Progenitor cell of endocrine pancreas (in vitro differentiated cells): ENCODE data around the gene CCL3. TPM values are rescaled to one million over a fixed set of nuclear protein-coding genes. Genes with fewer than 3 reads are reported as not detected.
"Not testable (repeated sequence)": the region's sequence is repeated elsewhere in the genome, so short reads cannot be mapped to it uniquely, and the experiment has no call there.

ENCODE experiments used
- DNase-seq: peaks from one replicate; pipeline ENCODE4 v3.0.0; 2021; ENCODE audit warnings: low spot score; ENCODE audit not compliant: unreplicated experiment
- H3K27ac Mint-ChIP-seq: 2 replicates; pipeline ENCODE4 v1.8.0; 2021; ENCODE audit warnings: mild to moderate bottlenecking, moderate library complexity, mixed read lengths
- H3K27me3 Mint-ChIP-seq: 2 replicates; pipeline ENCODE4 v1.8.0; 2021; ENCODE audit warnings: mixed read lengths
- H3K36me3 Mint-ChIP-seq: 2 replicates; pipeline ENCODE4 v1.8.0; 2022; ENCODE audit warnings: mixed read lengths; ENCODE audit not compliant: insufficient read depth
- H3K4me1 Mint-ChIP-seq: 2 replicates; pipeline ENCODE4 v1.8.0; 2021; ENCODE audit warnings: low read depth, mixed read lengths
- H3K4me3 Mint-ChIP-seq: 2 replicates; pipeline ENCODE4 v1.8.0; 2021; ENCODE audit warnings: low read depth, mild to moderate bottlenecking, moderate library complexity, mixed read lengths
- H3K9me3 Mint-ChIP-seq: 2 replicates; pipeline ENCODE4 v1.8.0; 2021; ENCODE audit warnings: low read depth, mixed read lengths
- total RNA-seq: library from RNA; stranded (reverse); gene quantifications from 2 replicates; pipeline ENCODE4 v1.2.1, GENCODE V29; 2021
- TF ChIP-seq, protein P1 (sequence below): fragments of 200-600 bp; sonication (generic); IDR thresholded peaks from one replicate; pipeline ENCODE4 v1.5.0; 2021; ENCODE audit warnings: antibody characterized with exemption, mild to moderate bottlenecking; ENCODE audit not compliant: unreplicated experiment

CCL3 gene
- total RNA-seq, 1 donor from 2014 or later: not detected

- no peaks in the 10 kb centered on the region for H3K36me3 Mint-ChIP-seq
- TF ChIP-seq, protein P1, sequence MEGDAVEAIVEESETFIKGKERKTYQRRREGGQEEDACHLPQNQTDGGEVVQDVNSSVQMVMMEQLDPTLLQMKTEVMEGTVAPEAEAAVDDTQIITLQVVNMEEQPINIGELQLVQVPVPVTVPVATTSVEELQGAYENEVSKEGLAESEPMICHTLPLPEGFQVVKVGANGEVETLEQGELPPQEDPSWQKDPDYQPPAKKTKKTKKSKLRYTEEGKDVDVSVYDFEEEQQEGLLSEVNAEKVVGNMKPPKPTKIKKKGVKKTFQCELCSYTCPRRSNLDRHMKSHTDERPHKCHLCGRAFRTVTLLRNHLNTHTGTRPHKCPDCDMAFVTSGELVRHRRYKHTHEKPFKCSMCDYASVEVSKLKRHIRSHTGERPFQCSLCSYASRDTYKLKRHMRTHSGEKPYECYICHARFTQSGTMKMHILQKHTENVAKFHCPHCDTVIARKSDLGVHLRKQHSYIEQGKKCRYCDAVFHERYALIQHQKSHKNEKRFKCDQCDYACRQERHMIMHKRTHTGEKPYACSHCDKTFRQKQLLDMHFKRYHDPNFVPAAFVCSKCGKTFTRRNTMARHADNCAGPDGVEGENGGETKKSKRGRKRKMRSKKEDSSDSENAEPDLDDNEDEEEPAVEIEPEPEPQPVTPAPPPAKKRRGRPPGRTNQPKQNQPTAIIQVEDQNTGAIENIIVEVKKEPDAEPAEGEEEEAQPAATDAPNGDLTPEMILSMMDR: no peak
- H3K27ac Mint-ChIP-seq: no peak overlapping the region
- H3K4me3 Mint-ChIP-seq: no peak overlapping the region
- peaks cover 4% of the 10 kb centered on the region for H3K4me1 Mint-ChIP-seq
- H3K27me3 Mint-ChIP-seq: peaks cover 6% of the 10 kb centered on the region
- no peaks in the 10 kb centered on the region for H3K9me3 Mint-ChIP-seq
- no peak for DNase-seq
Observed at GRCh38 chr17:36128411-36128978, 38.6 kb upstream of the CCL3 start.

DNA sequence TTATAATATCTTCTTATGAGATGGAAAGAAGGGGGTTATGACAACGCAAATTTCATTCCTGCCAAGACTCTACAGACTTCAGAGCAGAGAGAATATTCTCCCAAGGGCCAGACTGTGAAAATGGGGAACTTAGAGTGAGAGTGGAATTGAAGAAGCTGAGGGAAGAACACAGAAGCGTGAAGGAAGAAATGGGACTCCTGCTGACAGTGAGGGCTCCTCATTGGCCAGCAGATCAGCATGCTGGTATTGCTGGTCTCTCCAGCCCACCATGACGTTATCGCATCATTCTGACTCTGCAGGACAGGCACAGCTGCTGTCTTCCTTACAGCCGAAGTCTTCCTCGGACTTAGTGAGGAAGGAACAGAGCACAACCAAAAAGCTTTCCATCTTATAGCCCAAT lies 38.0 kb upstream of the CCL3 start:
- Mint-ChIP-seq H3K27ac (no peak overlapping the region), H3K4me3 (no peak overlapping the region)

GRCh38 chr17:36127199-36127893 lies 37.4 kb upstream of the CCL3 start:
- no peak for DNase-seq
- Mint-ChIP-seq H3K4me1 (no peaks in the 10 kb centered on the region), H3K27ac (no peak overlapping the region)

More for the DNA sequence above, 38.0 kb upstream of the CCL3 start:
- H3K27me3 Mint-ChIP-seq: peaks cover 6% of the 10 kb centered on the region
- no peaks in the 10 kb centered on the region for H3K36me3 Mint-ChIP-seq
- no peaks in the 10 kb centered on the region for H3K9me3 Mint-ChIP-seq
- TF ChIP-seq, protein P1: no peak
- no peak for DNase-seq
- peaks cover 4% of the 10 kb centered on the region for H3K4me1 Mint-ChIP-seq

DNA sequence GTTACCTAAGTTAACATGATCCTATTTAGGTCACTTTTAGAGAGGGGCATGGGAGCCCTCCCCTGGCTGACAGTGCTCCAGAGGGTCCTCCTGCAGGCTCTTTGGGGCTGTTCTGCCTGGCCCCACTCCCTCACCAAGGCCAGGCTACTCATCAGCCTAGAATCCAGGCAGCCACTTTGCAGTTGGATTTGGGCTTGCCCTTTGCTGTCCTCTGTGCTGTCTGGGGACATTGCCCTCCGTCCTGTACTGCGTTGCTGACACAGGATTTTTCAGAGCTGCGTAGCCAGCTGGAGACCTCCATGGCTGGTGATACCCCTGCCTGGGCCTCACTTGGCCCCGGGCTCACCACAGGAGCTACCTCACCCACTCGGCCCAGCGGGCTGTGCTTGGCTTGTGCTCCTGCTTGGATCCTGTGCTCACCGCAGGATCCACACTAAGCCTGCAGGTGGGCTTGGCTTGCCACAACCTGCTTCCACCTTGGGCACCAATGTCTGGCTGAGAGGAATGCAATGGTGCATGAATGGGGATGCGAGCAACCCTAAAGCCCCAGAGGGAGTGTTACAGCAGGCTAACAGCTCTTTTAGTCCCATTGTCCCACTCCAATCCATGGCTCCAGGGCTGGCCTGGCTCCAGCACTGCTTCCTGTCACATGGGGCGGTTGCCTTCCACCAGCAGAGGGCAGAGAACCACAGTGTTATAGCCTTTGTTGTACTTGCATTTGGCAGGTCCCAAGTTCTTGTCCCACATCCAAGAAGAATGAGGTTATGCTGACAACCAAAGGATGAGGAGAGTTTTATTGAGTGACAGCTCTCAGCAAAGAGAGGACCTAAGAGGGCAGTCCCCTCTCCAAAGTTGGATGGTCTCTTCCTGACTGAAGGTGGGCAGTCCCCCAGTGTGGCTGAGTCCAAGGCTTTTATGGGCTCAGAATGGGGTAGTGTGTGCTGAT lies 35.2 kb upstream of the CCL3 start:
- Mint-ChIP-seq H3K36me3 (no peaks in the 10 kb centered on the region), H3K27me3 (peaks cover 6% of the 10 kb centered on the region), H3K27ac (no peak overlapping the region), H3K4me3 (no peak overlapping the region), H3K9me3 (no peaks in the 10 kb centered on the region), H3K4me1 (no peaks in the 10 kb centered on the region)
- DNase-seq: no peak
- TF ChIP-seq, protein P1: no peak

More at GRCh38 chr17:36127199-36127893, 37.4 kb upstream of the CCL3 start:
- TF ChIP-seq, protein P1: no peak
- no peaks in the 10 kb centered on the region for H3K9me3 Mint-ChIP-seq
- peaks cover 6% of the 10 kb centered on the region for H3K27me3 Mint-ChIP-seq
- H3K36me3 Mint-ChIP-seq: no peaks in the 10 kb centered on the region
- H3K4me3 Mint-ChIP-seq: no peak overlapping the region

DNA sequence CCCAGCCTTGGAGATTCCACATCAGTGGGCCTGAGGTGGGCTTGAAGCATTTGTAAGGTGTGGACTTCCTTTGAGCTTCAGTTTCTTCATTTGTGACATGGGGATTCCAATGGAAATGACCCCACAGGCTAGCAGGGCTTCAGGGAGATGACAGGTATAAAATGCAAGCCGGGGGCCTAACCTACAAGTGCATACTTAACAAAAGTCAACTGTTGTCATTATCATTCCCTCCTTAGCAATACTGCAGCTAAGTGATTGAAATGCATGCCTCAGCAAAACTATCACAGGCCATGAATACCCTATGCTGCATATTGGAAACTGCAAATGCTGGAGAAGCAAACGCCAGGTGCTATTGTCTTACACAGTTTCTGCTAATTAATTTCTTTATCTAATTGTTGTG lies 33.5 kb upstream of the CCL3 start:
- TF ChIP-seq, protein P1: no peak
- H3K27ac Mint-ChIP-seq: no peak overlapping the region
- H3K27me3 Mint-ChIP-seq: no peaks in the 10 kb centered on the region
- H3K4me1 Mint-ChIP-seq: no peaks in the 10 kb centered on the region
- H3K4me3 Mint-ChIP-seq: no peak overlapping the region
- no peaks in the 10 kb centered on the region for H3K9me3 Mint-ChIP-seq
- no peaks in the 10 kb centered on the region for H3K36me3 Mint-ChIP-seq
- DNase-seq: no peak

DNA sequence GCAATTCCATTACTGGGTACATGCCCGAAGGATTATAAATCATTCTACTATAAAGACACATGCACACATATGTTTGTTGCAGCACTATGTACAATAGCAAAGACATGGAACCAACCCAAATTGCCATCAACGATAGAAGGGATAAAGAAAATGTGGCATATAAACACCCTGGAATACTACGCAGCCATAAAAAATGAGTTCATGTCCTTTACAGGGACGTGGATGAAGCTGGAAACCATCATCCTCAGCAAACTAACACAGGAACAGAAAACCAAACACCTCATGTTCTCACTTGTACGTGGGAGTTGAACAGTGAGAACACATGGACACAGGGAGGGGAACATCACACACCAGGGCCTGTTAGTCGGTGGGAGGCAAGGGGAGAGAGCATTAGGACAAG lies 31.2 kb upstream of the CCL3 start:
- H3K27ac Mint-ChIP-seq, H3K4me1 Mint-ChIP-seq, H3K36me3 Mint-ChIP-seq, H3K27me3 Mint-ChIP-seq, DNase-seq, H3K9me3 Mint-ChIP-seq, H3K4me3 Mint-ChIP-seq: not testable (repeated sequence)
